SU-DHL-6 (cell line): ENCODE measurements around the gene OTOF.

Experiments used
- H2AFZ ChIP-seq: fragments of 200-600 bp; sonication (generic); 2 replicates; pipeline ENCODE4 v1.6.1; 2014; ENCODE audit warnings: low read depth, mild to moderate bottlenecking, moderate library complexity, mixed read lengths, antibody characterized with exemption, low read length; ENCODE audit not compliant: severe bottlenecking
- H3F3A ChIP-seq: fragments of 200-600 bp; shearing (Covaris generic); 2 replicates; pipeline ENCODE4 v1.6.0; 2016; ENCODE audit warnings: antibody characterized with exemption, mild to moderate bottlenecking; ENCODE audit not compliant: insufficient read depth
- H3K27ac ChIP-seq: fragments of 200-600 bp; sonication (generic); 2 replicates; pipeline ENCODE4 v1.5.1; 2016; ENCODE audit warnings: low read depth, mild to moderate bottlenecking, low read length, moderate library complexity, mixed read lengths
- H3K27me3 ChIP-seq: fragments of 200-600 bp; sonication (generic), shearing (Covaris generic); 2 replicates; pipeline ENCODE4 v1.6.0; 2014; ENCODE audit warnings: mild to moderate bottlenecking, low read length
- H3K36me3 ChIP-seq: fragments of 200-600 bp; sonication (generic); 2 replicates; pipeline ENCODE4 v1.6.1; 2014; ENCODE audit warnings: mild to moderate bottlenecking, low read length, mixed read lengths
- H3K4me2 ChIP-seq: fragments of 300-600, 200-600 bp; shearing (Covaris generic), sonication (generic); 2 replicates; pipeline ENCODE4 v1.6.0; 2014; ENCODE audit warnings: low read length, low read depth, mild to moderate bottlenecking; ENCODE audit not compliant: poor library complexity, severe bottlenecking
- H3K4me3 ChIP-seq: fragments of 200-600 bp; sonication (generic); 2 replicates; pipeline ENCODE4 v1.5.1; 2014; ENCODE audit warnings: antibody characterized with exemption, low read length, mild to moderate bottlenecking, mixed read lengths; ENCODE audit not compliant: insufficient read depth, poor library complexity, severe bottlenecking
- H3K79me2 ChIP-seq: fragments of 200-600 bp; sonication (generic); 2 replicates; pipeline ENCODE4 v1.6.1; 2014; ENCODE audit warnings: mild to moderate bottlenecking, low read length, moderate library complexity; ENCODE audit not compliant: insufficient read depth
- H3K9ac ChIP-seq: fragments of 200-600 bp; sonication (generic); 2 replicates; pipeline ENCODE4 v1.7.0; 2014; ENCODE audit warnings: mild to moderate bottlenecking, low read length
- H3K9me2 ChIP-seq: fragments of 200-600 bp; sonication (generic); replicated peaks from 2 replicates; pipeline ENCODE4 v1.6.1; 2014; ENCODE audit warnings: low read length; ENCODE audit not compliant: insufficient read depth
- H3K9me3 ChIP-seq: fragments of 200-600 bp; sonication (generic); 2 replicates; pipeline ENCODE4 v1.6.1; 2014; ENCODE audit warnings: low read length, mixed read lengths; ENCODE audit not compliant: insufficient read depth
- H4K20me1 ChIP-seq: fragments of 200-600 bp; sonication (generic); 2 replicates; pipeline ENCODE4 v1.6.1; 2014; ENCODE audit warnings: low read depth, mild to moderate bottlenecking, antibody characterized with exemption, low read length, moderate library complexity, mixed read lengths
- CTCF ChIP-seq: fragments of 200-600 bp; sonication (generic); IDR thresholded peaks from one replicate; pipeline ENCODE4 v1.5.1; 2017; ENCODE audit warnings: antibody characterized with exemption, mild to moderate bottlenecking, low read length, moderate library complexity; ENCODE audit not compliant: insufficient read depth, poor library complexity, severe bottlenecking
- EZH2phosphoT487 ChIP-seq: fragments of 200-600 bp; sonication (generic), shearing (Covaris generic); conservative IDR thresholded peaks from 2 replicates; pipeline ENCODE4 v1.6.1; 2018; ENCODE audit warnings: mild to moderate bottlenecking, antibody characterized with exemption, low read length, moderate library complexity, mixed read lengths

The OTOF gene

GRCh38 chr2:26429779-26430578 is 47.9 kb downstream of the OTOF start:
- no peak for TF ChIP-seq EZH2phosphoT487
- TF ChIP-seq CTCF, result no peak
- Histone ChIP-seq H3K27ac (no peak overlapping the region), H4K20me1 (no peaks in the 10 kb centered on the region), H3K36me3 (no peaks in the 10 kb centered on the region), H2AFZ (no peak overlapping the region), H3K9ac (no peak overlapping the region), H3K9me3 (no peaks in the 10 kb centered on the region), H3K4me3 (no peak overlapping the region), H3F3A (no peaks in the 10 kb centered on the region), H3K9me2 (no peaks in the 10 kb centered on the region), H3K79me2 (no peaks in the 10 kb centered on the region), H3K4me2 (no peak overlapping the region), H3K27me3 (no peaks in the 10 kb centered on the region)

- Histone ChIP-seq H3K27me3 (no peaks in the 10 kb centered on the region), H3F3A (no peaks in the 10 kb centered on the region), H3K79me2 (no peaks in the 10 kb centered on the region), H2AFZ (no peak overlapping the region), H4K20me1 (no peaks in the 10 kb centered on the region), H3K36me3 (no peaks in the 10 kb centered on the region), H3K27ac (no peak overlapping the region), H3K9me3 (no peaks in the 10 kb centered on the region), H3K4me2 (no peak overlapping the region), H3K9me2 (no peaks in the 10 kb centered on the region), H3K4me3 (no peak overlapping the region), H3K9ac (no peak overlapping the region)
- no peak for TF ChIP-seq CTCF
- no peak for TF ChIP-seq EZH2phosphoT487
These were observed 49.1 kb downstream of the OTOF start for GRCh38 chr2:26428846-26429245.

GRCh38 chr2:26424221-26424620 is 53.7 kb downstream of the OTOF start:
- no peaks in the 10 kb centered on the region for H3F3A ChIP-seq
- H3K27me3 ChIP-seq, result no peaks in the 10 kb centered on the region
- no peak overlapping the region for H3K27ac ChIP-seq
- TF ChIP-seq CTCF (no peak), EZH2phosphoT487 (no peak)
- H3K9me2 ChIP-seq, result no peaks in the 10 kb centered on the region
- no peak overlapping the region for H3K4me3 ChIP-seq
- H2AFZ ChIP-seq, result no peak overlapping the region
- no peaks in the 10 kb centered on the region for H3K36me3 ChIP-seq
- H3K9ac ChIP-seq, result no peak overlapping the region
- no peak overlapping the region for H3K4me2 ChIP-seq
- no peaks in the 10 kb centered on the region for H3K79me2 ChIP-seq
- H3K9me3 ChIP-seq, result no peaks in the 10 kb centered on the region
- H4K20me1 ChIP-seq, result no peaks in the 10 kb centered on the region
